ENCODE measurements around the gene SELPLG.
"Not testable (repeated sequence)": the region's sequence is repeated elsewhere in the genome, so short reads cannot be mapped to it uniquely, and the experiment has no call there.

Gene SELPLG

GRCh38 chr12:108642269-108642870, 8.7 kb upstream of the SELPLG start:
- no peak for DNase-seq (ENCODE audit: low read depth, low spot score)
- H3K4me3 ChIP-seq (ENCODE audit: low read length) = no peak overlapping the region

- no peak overlapping the region for H3K4me3 ChIP-seq (ENCODE audit: low read length)
- DNase-seq (ENCODE audit: low read depth, low spot score) = no peak
These were observed 8.0 kb upstream of the SELPLG start for GRCh38 chr12:108641446-108642268.

- no peak for DNase-seq (ENCODE audit: low read depth, low spot score)
- H3K4me3 ChIP-seq (ENCODE audit: low read length) = no peak overlapping the region
These were observed 7.2 kb upstream of the SELPLG start for GRCh38 chr12:108640802-108641445.

- H3K4me3 ChIP-seq (ENCODE audit: low read length) = no peak overlapping the region
- no peak for DNase-seq (ENCODE audit: low read depth, low spot score)
These were observed 5.5 kb upstream of the SELPLG start for GRCh38 chr12:108638997-108639822.

- H3K4me3 ChIP-seq (ENCODE audit: low read length) = no peak overlapping the region; the same call in 1 of the 2 replicates
These were observed 4.6 kb upstream of the SELPLG start for GRCh38 chr12:108638141-108638827.

GRCh38 chr12:108637222-108637971, 3.7 kb upstream of the SELPLG start:
- DNase-seq (ENCODE audit: low read depth, low spot score) = no peak
- peak overlapping the region; percentile 25 for H3K4me3 ChIP-seq (ENCODE audit: low read length)

More at GRCh38 chr12:108638141-108638827, 4.6 kb upstream of the SELPLG start:
- DNase-seq (ENCODE audit: low read depth, low spot score) = no peak

- H3K4me3 ChIP-seq (ENCODE audit: low read length) = peak overlapping the region; percentile 85
These were observed 2.5 kb upstream of the SELPLG start for GRCh38 chr12:108635997-108636808.

GRCh38 chr12:108635201-108635996, 1.7 kb upstream of the SELPLG start:
- peak; percentile 95 for DNase-seq (ENCODE audit: low read depth, low spot score)

More at GRCh38 chr12:108635997-108636808, 2.5 kb upstream of the SELPLG start:
- peak; percentile 84 for DNase-seq (ENCODE audit: low read depth, low spot score)

GRCh38 chr12:108634341-108634751, 652 bp upstream of the SELPLG start:
- H3K4me3 ChIP-seq (ENCODE audit: low read length) = peak overlapping the region; percentile 85
- peak; percentile 88 for DNase-seq (ENCODE audit: low read depth, low spot score)

More at GRCh38 chr12:108635201-108635996, 1.7 kb upstream of the SELPLG start:
- H3K4me3 ChIP-seq (ENCODE audit: low read length) = peak overlapping the region; percentile 85

- H3K4me3 ChIP-seq (ENCODE audit: low read length) = peak overlapping the region; percentile 85
- DNase-seq (ENCODE audit: low read depth, low spot score) = no peak
These were observed 587 bp downstream of the SELPLG start for GRCh38 chr12:108633081-108633533.

- not testable (repeated sequence) for DNase-seq (ENCODE audit: low read depth, low spot score)
- peak overlapping the region; percentile 85 for H3K4me3 ChIP-seq (ENCODE audit: low read length)
These were observed 2.4 kb downstream of the SELPLG start for GRCh38 chr12:108631261-108631660.

GRCh38 chr12:108630481-108631207, 3.0 kb downstream of the SELPLG start:
- DNase-seq (ENCODE audit: low read depth, low spot score) = no peak
- no peak overlapping the region for H3K4me3 ChIP-seq (ENCODE audit: low read length)

- no peak overlapping the region for H3K4me3 ChIP-seq (ENCODE audit: low read length)
- no peak for DNase-seq (ENCODE audit: low read depth, low spot score)
These were observed 3.7 kb downstream of the SELPLG start for GRCh38 chr12:108629824-108630476.

GRCh38 chr12:108629151-108629550, 4.5 kb downstream of the SELPLG start:
- H3K4me3 ChIP-seq (ENCODE audit: low read length) = peak overlapping the region; percentile 41
- DNase-seq (ENCODE audit: low read depth, low spot score) = no peak
